CD4-positive, alpha-beta memory T cell (primary cell): Measurements from ENCODE around the gene CAMSAP2. TPM values are rescaled to one million over a fixed set of nuclear protein-coding genes. Genes with fewer than 3 reads are reported as not detected.

Source experiments
- CTCF ChIA-PET: fragments of 350-600 bp; sonication (Branson Sonifier 250); formaldehyde crosslinking; loops from one replicate; lab custom pipeline; 2021; ENCODE audit warnings: inconsistent platforms; ENCODE audit not compliant: partially characterized antibody; lab: Charles Lee
- POLR2A ChIA-PET: fragments of 350-600 bp; sonication (Branson Sonifier 250); formaldehyde crosslinking; loops from one replicate; lab custom pipeline; 2021; ENCODE audit not compliant: partially characterized antibody; lab: Charles Lee
- DNase-seq, 5 donors: peaks; one replicate each; pipeline versions ENCODE4 v3.0.0 to v3.0.0-alpha.2; 2020 to 2022; ENCODE audit warnings: mixed read lengths in 1 of 5
- H3K27ac ChIP-seq: one replicate; pipeline ENCODE4 v1.7.0; 2013; ENCODE audit warnings: low read depth, low read length
- H3K27me3 ChIP-seq: 2 replicates; pipeline ENCODE4 v1.7.0; 2013; ENCODE audit warnings: mild to moderate bottlenecking, low read length, moderate library complexity; ENCODE audit not compliant: insufficient read depth
- H3K36me3 ChIP-seq: 2 replicates; pipeline ENCODE4 v1.7.0; 2013; ENCODE audit warnings: mild to moderate bottlenecking, low read length, moderate library complexity; ENCODE audit not compliant: insufficient read depth
- H3K4me1 ChIP-seq: 2 replicates; pipeline ENCODE4 v1.7.0; 2013; ENCODE audit warnings: mild to moderate bottlenecking, low read length, moderate library complexity; ENCODE audit not compliant: insufficient read depth
- H3K4me3 ChIP-seq, 2 donors: one replicate each; pipeline ENCODE4 v1.7.0; 2013; ENCODE audit warnings: low read length in 2 of 2, mild to moderate bottlenecking in 1 of 2
- H3K9me3 ChIP-seq, 2 donors: one replicate each; pipeline ENCODE4 v1.7.0; 2013; ENCODE audit warnings: low read length in 2 of 2, control low read depth in 1 of 2; ENCODE audit not compliant: control insufficient read depth in 1 of 2
- H3K27ac Mint-ChIP-seq, 7 donors: one replicate each; pipeline ENCODE4 v1.8.0; 2020 to 2021; ENCODE audit warnings: mixed read lengths in 7 of 7, mild to moderate bottlenecking in 6 of 7, inconsistent platforms in 3 of 7, moderate library complexity in 3 of 7
- H3K27me3 Mint-ChIP-seq, 2 donors: one replicate each; pipeline ENCODE4 v1.8.0; 2020 to 2021; ENCODE audit warnings: mixed read lengths in 2 of 2
- H3K36me3 Mint-ChIP-seq, 2 donors: one replicate each; pipeline ENCODE4 v1.8.0; 2020 to 2021; ENCODE audit warnings: mixed read lengths in 2 of 2, inconsistent platforms in 1 of 2, mild to moderate bottlenecking in 1 of 2
- H3K4me1 Mint-ChIP-seq, 4 donors: one replicate each; pipeline ENCODE4 v1.8.0; 2020 to 2021; ENCODE audit warnings: mixed read lengths in 4 of 4, mild to moderate bottlenecking in 1 of 4
- H3K4me3 Mint-ChIP-seq, 8 donors: one replicate each; pipeline ENCODE4 v1.8.0; 2020 to 2021; ENCODE audit warnings: mixed read lengths in 8 of 8, mild to moderate bottlenecking in 7 of 8, moderate library complexity in 6 of 8, inconsistent platforms in 3 of 8
- H3K9me3 Mint-ChIP-seq, 8 donors: one replicate each; pipeline ENCODE4 v1.8.0; 2020 to 2021; ENCODE audit warnings: mixed read lengths in 8 of 8, mild to moderate bottlenecking in 5 of 8, inconsistent platforms in 3 of 8, moderate library complexity in 1 of 8
- intact Hi-C: fragments of 100-400 bp; cut with micrococcal nuclease; formaldehyde crosslinking; loops from one replicate; pipeline ENCODE4 v1.15.1; 2023
- polyA plus RNA-seq, 2 donors: library from polyadenylated mRNA; unstranded; fragments of 300-500 nt; fragmentation: Illumina TruSeq; gene quantifications; one replicate each; pipeline ENCODE4 v1.2.3, GENCODE V29; 2021
- total RNA-seq, 2 experiments: library from RNA; stranded (reverse); gene quantifications; one replicate each; pipeline ENCODE4 v1.2.3, GENCODE V29; 2021

CAMSAP2 gene
- total and polyA plus RNA-seq, 4 experiments from 2014 or later, result 1.1 to 7.5 (median 3.7) TPM

- Mint-ChIP-seq H3K9me3 (no peaks in the 10 kb centered on the region), H3K4me3 (no peak overlapping the region), H3K27me3 (no peaks in the 10 kb centered on the region), H3K36me3 (no peaks in the 10 kb centered on the region), H3K27ac (no peak overlapping the region), H3K4me1 (no peaks in the 10 kb centered on the region)
- ChIA-PET CTCF (no interaction called here), POLR2A (no interaction called here)
- no peak overlapping the region for H3K27ac ChIP-seq
- no peaks in the 10 kb centered on the region for H3K4me1 ChIP-seq
- no peaks in the 10 kb centered on the region for H3K27me3 ChIP-seq
- no peaks in the 10 kb centered on the region for H3K36me3 ChIP-seq
- no peaks in the 10 kb centered on the region for H3K9me3 ChIP-seq
- no peak overlapping the region for H3K4me3 ChIP-seq
- intact Hi-C loops, result no loop called here
- DNase-seq, result no peak
These were observed 79.6 kb downstream of the CAMSAP2 start for GRCh38 chr1:200818248-200818647.

- Histone ChIP-seq H3K9me3 (no peaks in the 10 kb centered on the region), H3K4me1 (no peaks in the 10 kb centered on the region), H3K4me3 (no peak overlapping the region), H3K27me3 (no peaks in the 10 kb centered on the region), H3K27ac (no peak overlapping the region), H3K36me3 (no peaks in the 10 kb centered on the region)
- ChIA-PET CTCF (interaction anchor here (1.0 kb wide), 2 partner anchors 16 to 198 kb away, joined by 4 read pairs; no protein-coding TSS in a partner anchor), POLR2A (no interaction called here)
- intact Hi-C loops, result no loop called here
- Mint-ChIP-seq H3K27ac (no peak overlapping the region), H3K27me3 (peaks cover 0 to 3% of the 10 kb centered on the region in 2 donors), H3K4me3 (no peak overlapping the region), H3K4me1 (no peaks in the 10 kb centered on the region), H3K9me3 (no peaks in the 10 kb centered on the region), H3K36me3 (peaks cover 0 to 4% of the 10 kb centered on the region in 2 donors)
- DNase-seq, result no peak
These were observed 81.0 kb downstream of the CAMSAP2 start for GRCh38 chr1:200819726-200820125.

- no peaks in the 10 kb centered on the region for H3K27me3 ChIP-seq
- H3K9me3 ChIP-seq, result no peaks in the 10 kb centered on the region
- H3K36me3 Mint-ChIP-seq, result no peaks in the 10 kb centered on the region
- H3K4me3 Mint-ChIP-seq, result no peak overlapping the region
- no peaks in the 10 kb centered on the region for H3K27me3 Mint-ChIP-seq
- H3K27ac ChIP-seq, result no peak overlapping the region
- ChIA-PET POLR2A (no interaction called here), CTCF (no interaction called here)
- intact Hi-C loops, result no loop called here
- no peak overlapping the region for H3K4me3 ChIP-seq
- no peaks in the 10 kb centered on the region for H3K36me3 ChIP-seq
- no peak overlapping the region for H3K27ac Mint-ChIP-seq
- H3K9me3 Mint-ChIP-seq, result no peaks in the 10 kb centered on the region
- no peaks in the 10 kb centered on the region for H3K4me1 ChIP-seq
- no peak for DNase-seq
- H3K4me1 Mint-ChIP-seq, result peaks cover 2 to 5% (median 4%) of the 10 kb centered on the region in 4 donors
These were observed 92.4 kb downstream of the CAMSAP2 start for GRCh38 chr1:200831091-200831490.

GRCh38 chr1:200834383-200834782 lies 95.7 kb downstream of the CAMSAP2 start:
- Mint-ChIP-seq H3K4me3 (no peak overlapping the region), H3K27ac (no peak overlapping the region), H3K4me1 (no peaks in the 10 kb centered on the region), H3K9me3 (peaks cover 0 to 3% (median under 1%) of the 10 kb centered on the region in 8 donors), H3K27me3 (no peaks in the 10 kb centered on the region), H3K36me3 (no peaks in the 10 kb centered on the region)
- intact Hi-C loops, result no loop called here
- no peak overlapping the region for H3K4me3 ChIP-seq
- ChIA-PET POLR2A (no interaction called here), CTCF (interaction anchor here (1.1 kb wide), 1 partner anchor 9 kb away, joined by 4 read pairs; no protein-coding TSS in a partner anchor)
- H3K4me1 ChIP-seq, result no peaks in the 10 kb centered on the region
- no peaks in the 10 kb centered on the region for H3K27me3 ChIP-seq
- H3K9me3 ChIP-seq, result no peaks in the 10 kb centered on the region
- no peak for DNase-seq
- H3K36me3 ChIP-seq, result no peaks in the 10 kb centered on the region
- no peak overlapping the region for H3K27ac ChIP-seq

GRCh38 chr1:200836213-200836612 lies 97.5 kb downstream of the CAMSAP2 start:
- Histone ChIP-seq H3K27ac (no peak overlapping the region), H3K4me3 (no peak overlapping the region), H3K27me3 (no peaks in the 10 kb centered on the region), H3K4me1 (no peaks in the 10 kb centered on the region), H3K36me3 (no peaks in the 10 kb centered on the region), H3K9me3 (no peaks in the 10 kb centered on the region)
- Mint-ChIP-seq H3K27me3 (no peaks in the 10 kb centered on the region), H3K4me3 (no peak overlapping the region), H3K27ac (no peak overlapping the region), H3K4me1 (no peaks in the 10 kb centered on the region), H3K9me3 (peaks cover 0 to 3% (median under 1%) of the 10 kb centered on the region in 8 donors), H3K36me3 (no peaks in the 10 kb centered on the region)
- ChIA-PET CTCF (interaction anchor here (1.3 kb wide), 1 partner anchor 227 kb away, joined by 3 read pairs; no protein-coding TSS in a partner anchor), POLR2A (interaction anchor here (0.8 kb wide), 1 partner anchor 214 kb away, joined by 3 read pairs; no protein-coding TSS in a partner anchor)
- no peak for DNase-seq
- intact Hi-C loops, result no loop called here

GRCh38 chr1:200837931-200838571 lies 99.4 kb downstream of the CAMSAP2 start:
- Mint-ChIP-seq H3K9me3 (peaks cover 0 to 3% (median under 1%) of the 10 kb centered on the region in 8 donors), H3K4me3 (no peak overlapping the region), H3K4me1 (no peaks in the 10 kb centered on the region), H3K27me3 (peaks cover 0 to 1% of the 10 kb centered on the region in 2 donors), H3K27ac (no peak overlapping the region), H3K36me3 (peaks cover 0 to 2% of the 10 kb centered on the region in 2 donors)
- Histone ChIP-seq H3K4me1 (no peaks in the 10 kb centered on the region), H3K4me3 (no peak overlapping the region), H3K27ac (no peak overlapping the region), H3K27me3 (no peaks in the 10 kb centered on the region), H3K36me3 (no peaks in the 10 kb centered on the region), H3K9me3 (no peaks in the 10 kb centered on the region)
- DNase-seq, result no peak
- CTCF ChIA-PET, result interaction anchor here (0.6 to 1.5 kb wide), 6 partner anchors 14 to 281 kb away, joined by 3 to 7 read pairs (median 4); no protein-coding TSS in a partner anchor
- intact Hi-C loops, result no loop called here
- POLR2A ChIA-PET, result interaction anchor here (0.5 kb wide), 1 partner anchor 216 kb away, joined by 6 read pairs; no protein-coding TSS in a partner anchor

GRCh38 chr1:200838676-200839445 lies 100.2 kb downstream of the CAMSAP2 start:
- Histone ChIP-seq H3K9me3 (no peaks in the 10 kb centered on the region), H3K36me3 (no peaks in the 10 kb centered on the region), H3K27ac (no peak overlapping the region), H3K4me1 (no peaks in the 10 kb centered on the region), H3K27me3 (no peaks in the 10 kb centered on the region), H3K4me3 (no peak overlapping the region)
- CTCF ChIA-PET, result interaction anchor here (0.6 to 1.5 kb wide), 3 partner anchors 43 to 282 kb away, joined by 3 to 7 read pairs (median 4); no protein-coding TSS in a partner anchor
- H3K4me3 Mint-ChIP-seq, result no peak overlapping the region
- H3K4me1 Mint-ChIP-seq, result no peaks in the 10 kb centered on the region
- no peak for DNase-seq
- H3K36me3 Mint-ChIP-seq, result peaks cover 0 to 2% of the 10 kb centered on the region in 2 donors
- POLR2A ChIA-PET, result no interaction called here
- peaks cover 0 to 3% (median under 1%) of the 10 kb centered on the region in 8 donors for H3K9me3 Mint-ChIP-seq
- intact Hi-C loops, result no loop called here
- H3K27ac Mint-ChIP-seq, result no peak overlapping the region
- peaks cover 0 to 1% of the 10 kb centered on the region in 2 donors for H3K27me3 Mint-ChIP-seq
